ENCODE results near the gene CALM1. TPM values are rescaled to one million over a fixed set of nuclear protein-coding genes. Genes with fewer than 3 reads are reported as not detected.

Gene CALM1
- total RNA-seq, 1 donor from 2014 or later: 347 TPM

DNA sequence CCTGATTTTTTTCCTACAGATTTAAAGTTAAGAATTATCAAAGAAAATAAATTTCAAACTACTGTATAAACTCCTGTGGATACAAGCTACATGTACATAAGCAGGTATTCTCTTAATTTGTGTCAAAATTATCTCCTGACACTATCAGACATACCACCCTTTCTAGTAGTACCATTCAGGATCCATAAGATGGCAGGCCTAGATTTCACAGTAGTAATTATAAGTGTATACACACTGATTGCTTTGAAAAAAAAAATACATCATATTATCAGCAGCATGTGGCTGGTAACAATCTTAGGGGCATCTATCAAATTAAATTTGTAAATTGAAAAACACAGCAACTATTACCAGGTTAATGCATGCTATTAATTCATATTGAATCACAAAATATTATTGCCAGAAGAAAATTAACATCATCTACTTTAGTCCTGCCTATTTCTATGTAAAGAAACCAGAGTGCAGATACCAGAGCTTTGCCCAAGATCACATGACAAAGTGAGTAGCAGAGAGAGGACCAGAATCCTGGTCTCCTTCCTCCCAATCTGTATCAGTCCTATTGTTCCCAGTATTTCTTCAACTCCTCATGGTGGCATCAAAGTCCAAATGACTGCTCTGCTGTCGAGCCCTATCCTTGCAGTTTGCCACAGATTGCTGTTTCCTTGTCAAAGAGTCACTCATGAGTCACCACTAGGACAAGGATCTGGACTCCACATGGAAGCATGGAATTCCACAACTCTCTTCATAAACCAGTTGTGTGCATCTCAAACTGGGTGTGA lies 27.7 kb upstream of the CALM1 start:
- no peaks in the 10 kb centered on the region for H3K36me3 Mint-ChIP-seq
- no peak overlapping the region for H3K27ac Mint-ChIP-seq
- no peaks in the 10 kb centered on the region for H3K27me3 Mint-ChIP-seq
- TF ChIP-seq, protein P1, sequence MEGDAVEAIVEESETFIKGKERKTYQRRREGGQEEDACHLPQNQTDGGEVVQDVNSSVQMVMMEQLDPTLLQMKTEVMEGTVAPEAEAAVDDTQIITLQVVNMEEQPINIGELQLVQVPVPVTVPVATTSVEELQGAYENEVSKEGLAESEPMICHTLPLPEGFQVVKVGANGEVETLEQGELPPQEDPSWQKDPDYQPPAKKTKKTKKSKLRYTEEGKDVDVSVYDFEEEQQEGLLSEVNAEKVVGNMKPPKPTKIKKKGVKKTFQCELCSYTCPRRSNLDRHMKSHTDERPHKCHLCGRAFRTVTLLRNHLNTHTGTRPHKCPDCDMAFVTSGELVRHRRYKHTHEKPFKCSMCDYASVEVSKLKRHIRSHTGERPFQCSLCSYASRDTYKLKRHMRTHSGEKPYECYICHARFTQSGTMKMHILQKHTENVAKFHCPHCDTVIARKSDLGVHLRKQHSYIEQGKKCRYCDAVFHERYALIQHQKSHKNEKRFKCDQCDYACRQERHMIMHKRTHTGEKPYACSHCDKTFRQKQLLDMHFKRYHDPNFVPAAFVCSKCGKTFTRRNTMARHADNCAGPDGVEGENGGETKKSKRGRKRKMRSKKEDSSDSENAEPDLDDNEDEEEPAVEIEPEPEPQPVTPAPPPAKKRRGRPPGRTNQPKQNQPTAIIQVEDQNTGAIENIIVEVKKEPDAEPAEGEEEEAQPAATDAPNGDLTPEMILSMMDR (conservative IDR thresholded peaks at IDR 0.05): no peak
- H3K4me3 Mint-ChIP-seq: no peak overlapping the region
- no peaks in the 10 kb centered on the region for H3K9me3 Mint-ChIP-seq
- DNase-seq (ENCODE audit: extremely low spot score, unreplicated experiment): no peak
- H3K4me1 Mint-ChIP-seq (ENCODE audit: unreplicated experiment): peaks cover 4% of the 10 kb centered on the region

DNA sequence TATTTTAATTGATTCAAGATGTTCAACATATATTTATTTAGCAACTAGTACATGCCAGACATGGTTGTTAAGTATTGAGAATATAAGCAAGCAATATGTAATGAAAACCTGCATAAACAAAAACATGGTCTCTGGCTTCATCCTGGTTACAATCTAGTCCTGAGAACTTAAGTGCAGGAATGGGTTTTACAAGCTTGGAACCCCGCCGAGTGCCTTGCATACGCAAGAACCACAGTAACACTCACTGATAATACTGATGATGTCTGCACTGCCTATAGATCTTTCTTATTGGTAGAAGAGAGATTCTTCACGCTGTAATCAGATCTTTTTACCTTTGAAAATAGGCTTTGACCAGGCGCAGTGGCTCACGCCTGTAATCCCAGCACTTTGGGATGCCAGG lies 22.9 kb upstream of the CALM1 start:
- Mint-ChIP-seq H3K27me3 (no peaks in the 10 kb centered on the region), H3K9me3 (no peaks in the 10 kb centered on the region), H3K4me3 (no peak overlapping the region), H3K36me3 (no peaks in the 10 kb centered on the region), H3K27ac (no peak overlapping the region), H3K4me1 (ENCODE audit: unreplicated experiment) (peaks cover 4% of the 10 kb centered on the region)
- TF ChIP-seq, protein P1 (conservative IDR thresholded peaks at IDR 0.05): no peak
- DNase-seq (ENCODE audit: extremely low spot score, unreplicated experiment): no peak

DNA sequence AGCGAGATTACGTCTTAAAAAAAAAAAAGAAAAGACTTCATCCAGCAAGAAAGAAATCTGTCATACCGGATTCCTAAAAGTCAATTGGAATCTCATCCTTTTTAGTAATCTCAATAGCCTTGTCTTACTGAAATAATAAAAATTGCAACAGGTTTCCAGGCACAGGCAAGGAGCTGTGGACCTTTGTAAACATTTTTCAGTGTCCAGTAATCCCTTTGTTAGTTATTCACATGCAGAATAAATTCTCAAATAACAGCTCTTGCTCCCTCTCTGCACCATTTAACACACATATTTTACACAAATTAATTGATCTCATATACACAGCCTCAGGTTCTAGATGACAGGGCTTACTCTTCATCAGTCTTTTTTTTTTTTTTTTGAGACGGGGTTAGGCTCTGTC lies 22.0 kb upstream of the CALM1 start:
- H3K4me3 Mint-ChIP-seq: no peak overlapping the region
- DNase-seq (ENCODE audit: extremely low spot score, unreplicated experiment): no peak
- no peaks in the 10 kb centered on the region for H3K9me3 Mint-ChIP-seq
- H3K36me3 Mint-ChIP-seq: no peaks in the 10 kb centered on the region
- H3K27me3 Mint-ChIP-seq: no peaks in the 10 kb centered on the region
- H3K4me1 Mint-ChIP-seq (ENCODE audit: unreplicated experiment): no peaks in the 10 kb centered on the region
- TF ChIP-seq, protein P1 (conservative IDR thresholded peaks at IDR 0.05): no peak
- H3K27ac Mint-ChIP-seq: no peak overlapping the region

DNA sequence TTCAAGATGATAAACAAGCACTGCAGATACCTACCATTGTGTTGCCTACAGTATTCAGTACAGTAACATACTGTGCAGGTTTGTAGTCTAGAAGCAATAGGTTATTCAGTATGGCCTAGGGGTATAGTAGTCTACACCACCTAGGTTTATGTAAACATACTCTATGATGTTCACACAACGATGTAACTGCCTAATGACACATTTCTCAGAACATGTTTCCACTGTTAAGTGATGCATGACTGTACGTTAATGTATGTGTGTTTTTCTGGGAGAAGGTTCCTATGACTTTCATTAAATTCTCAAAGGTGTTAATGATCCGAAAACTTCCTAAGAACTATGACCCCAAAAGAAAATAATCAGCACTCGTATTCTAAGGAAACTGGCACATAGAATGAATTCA lies 20.9 kb upstream of the CALM1 start:
- H3K4me1 Mint-ChIP-seq (ENCODE audit: unreplicated experiment): no peaks in the 10 kb centered on the region

DNA sequence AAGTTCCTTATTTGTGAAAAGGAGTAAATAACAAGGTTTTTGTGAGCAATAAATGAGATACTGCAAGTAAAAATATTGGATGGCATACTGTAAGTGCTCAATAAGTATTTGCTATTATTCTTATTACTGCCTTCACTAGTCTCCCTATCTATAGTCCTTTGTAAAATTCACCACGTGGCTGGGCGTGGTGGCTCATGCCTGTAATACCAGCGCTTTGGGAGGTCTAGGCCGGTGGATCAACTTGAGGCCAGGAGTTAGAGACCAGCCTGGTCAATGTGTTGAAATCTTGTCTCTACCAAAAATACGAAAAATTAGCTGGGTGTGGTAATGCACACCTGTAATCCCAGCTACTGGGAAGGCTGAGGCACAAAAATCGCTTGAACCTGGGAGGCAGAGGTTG lies 18.6 kb upstream of the CALM1 start:
- no peaks in the 10 kb centered on the region for H3K4me1 Mint-ChIP-seq (ENCODE audit: unreplicated experiment)
- H3K4me3 Mint-ChIP-seq: no peak overlapping the region
- no peaks in the 10 kb centered on the region for H3K27me3 Mint-ChIP-seq
- no peaks in the 10 kb centered on the region for H3K9me3 Mint-ChIP-seq
- H3K27ac Mint-ChIP-seq: no peak overlapping the region
- TF ChIP-seq, protein P1 (conservative IDR thresholded peaks at IDR 0.05): no peak
- H3K36me3 Mint-ChIP-seq: no peaks in the 10 kb centered on the region
- DNase-seq (ENCODE audit: extremely low spot score, unreplicated experiment): no peak

More for the DNA sequence above, 20.9 kb upstream of the CALM1 start:
- DNase-seq (ENCODE audit: extremely low spot score, unreplicated experiment): no peak
- Mint-ChIP-seq H3K36me3 (no peaks in the 10 kb centered on the region), H3K4me3 (no peak overlapping the region), H3K27ac (no peak overlapping the region), H3K9me3 (no peaks in the 10 kb centered on the region), H3K27me3 (no peaks in the 10 kb centered on the region)
- TF ChIP-seq, protein P1 (conservative IDR thresholded peaks at IDR 0.05): no peak
